Right ventricle myocardium superior (tissue), 1 donor: ENCODE data around the gene TBX1. TPM values are rescaled to one million over a fixed set of nuclear protein-coding genes. Genes with fewer than 3 reads are reported as not detected.

ENCODE experiments used
- ATAC-seq: fragments of 200-7000 bp; cut with Tn5 transposase; one replicate; pipeline ENCODE4 v1.9.1; 2020; ENCODE audit warnings: mild to moderate bottlenecking; ENCODE audit not compliant: poor library complexity
- DNase-seq: peaks from one replicate; pipeline ENCODE4 v3.0.0-alpha.2; 2020
- intact Hi-C: fragments of 100-400 bp; cut with DNase I; formaldehyde crosslinking; loops from one replicate; pipeline ENCODE4 v1.11.2; 2022
- long read RNA-seq: library from polyadenylated mRNA; unstranded; transcript quantifications from one replicate; pipeline ENCODE4 v2.0.0, GENCODE V29; 2021
- total RNA-seq: library from RNA; stranded (reverse); fragmentation: NEBNext Ultra II Directional; extraction: Animal tissue kit (Norgen Biotek cat#: 25700); gene quantifications from one replicate; pipeline ENCODE4 v1.2.1, GENCODE V29; 2021
- donor health status: DM: no; HTN: yes; CAD: no; lungs with severe emphysema.

TBX1 gene
- 3.2 TPM for total RNA-seq
- long read RNA-seq, partial matches to known transcripts = 2 of 6 reads
- long read RNA-seq, other reads (novel, unspliced or antisense) = 2 of 6 reads

DNA sequence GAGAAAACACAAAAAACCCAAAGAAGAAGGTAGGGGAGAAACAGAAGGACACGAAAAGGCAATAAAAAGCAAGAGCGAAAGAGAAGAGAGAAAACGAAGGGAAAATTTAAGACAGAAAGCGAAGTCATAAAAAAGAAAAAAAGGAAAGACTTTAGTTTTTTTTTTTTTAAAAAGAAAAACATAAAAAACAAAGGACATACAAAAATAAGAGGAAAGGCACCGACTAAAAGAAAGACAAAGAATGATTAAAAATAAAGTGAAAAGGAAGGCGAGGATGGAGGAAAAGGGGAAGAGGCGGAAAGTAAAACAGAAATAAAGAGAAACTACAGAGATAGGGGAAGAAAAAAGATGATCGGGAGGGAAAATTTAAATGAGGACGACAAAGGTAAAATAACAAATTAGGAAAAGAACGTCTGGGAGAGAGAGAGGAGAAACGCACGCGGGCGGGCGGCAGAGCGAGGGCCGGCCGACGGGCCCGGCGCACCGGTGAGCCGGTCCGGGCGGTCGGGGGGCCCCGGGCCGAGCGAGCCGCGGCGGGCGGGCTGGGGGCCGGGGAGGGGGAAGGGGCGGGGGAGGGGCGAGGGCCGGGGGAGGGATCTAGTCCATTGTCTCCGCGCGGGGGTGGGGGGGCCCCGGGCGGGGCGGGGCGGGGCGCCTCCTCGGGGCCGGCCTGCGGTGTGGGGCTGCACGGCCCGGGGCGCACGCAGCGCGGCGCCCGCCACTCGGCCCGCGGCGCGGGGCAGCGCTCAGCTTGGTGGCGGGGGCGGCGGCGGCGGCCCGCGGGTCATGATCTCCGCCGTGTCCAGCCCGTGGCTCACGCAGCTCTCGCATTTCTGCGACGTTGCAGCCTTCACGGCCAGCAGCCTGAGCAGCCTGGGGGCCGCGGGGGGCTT lies at the start of gene TBX1:
TSS of gene TBX1 (plus strand) at position 721 of the 893 bp plus-strand sequence. CDS start at position 787, 66 bp downstream.
- intact Hi-C loops = no loop called here
- DNase-seq = no peak
- ATAC-seq = no peak

DNA sequence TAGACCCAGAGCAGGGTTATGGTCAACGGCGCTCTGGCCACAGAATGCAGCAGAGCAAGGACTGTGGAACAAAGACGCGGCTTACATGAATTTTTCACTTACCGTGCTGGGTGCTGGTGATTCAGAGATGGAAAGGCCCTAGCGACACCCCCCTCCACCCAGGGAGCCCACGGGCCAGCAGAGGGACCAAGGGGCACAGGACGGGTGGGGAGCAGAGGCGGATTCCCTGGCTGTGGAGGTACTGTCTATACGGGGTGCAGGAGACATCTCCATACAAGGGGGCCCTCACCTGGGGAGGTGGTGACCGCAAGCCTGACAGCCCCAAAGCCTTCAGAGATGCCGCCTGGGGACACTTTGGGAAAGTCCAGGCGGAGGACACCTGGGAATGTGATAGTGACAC lies 47.3 kb upstream of the TBX1 start:
- intact Hi-C loops = no loop called here
- peak; percentile 20 for DNase-seq
- no peak for ATAC-seq

DNA sequence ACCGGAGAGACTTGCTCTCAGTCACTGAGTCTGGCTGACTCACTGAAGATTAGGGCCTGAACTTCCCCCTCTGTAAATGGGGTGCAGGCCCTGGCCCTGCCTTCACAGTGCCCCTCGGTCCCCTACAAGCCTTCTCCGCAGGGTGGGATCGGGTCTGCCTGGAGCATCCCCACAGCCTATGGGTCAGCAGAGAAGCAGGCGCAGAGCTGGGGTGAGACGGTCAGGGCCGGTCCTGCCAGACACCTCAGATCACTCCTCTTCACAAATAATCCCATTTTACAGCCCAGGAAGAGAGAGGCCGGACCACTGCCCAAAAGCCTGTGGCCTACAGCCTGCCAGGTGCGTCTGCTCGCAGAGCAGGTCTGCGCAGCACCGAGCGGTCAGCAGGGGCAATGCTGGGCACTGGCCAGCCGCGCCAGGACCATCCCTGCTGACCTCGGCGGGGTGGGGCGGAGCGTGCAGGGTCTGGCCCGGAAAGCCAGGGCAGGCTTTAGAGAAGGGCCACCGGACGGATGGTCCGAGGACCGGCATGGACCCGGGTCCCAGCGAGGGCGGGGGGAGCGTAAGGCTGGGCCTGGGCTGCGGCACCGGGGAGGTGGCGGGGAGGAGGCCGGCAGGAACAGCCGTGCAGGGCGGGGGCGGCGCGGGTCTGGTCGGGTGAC lies 46.8 kb upstream of the TBX1 start:
- ATAC-seq (no peak), DNase-seq (peak; percentile 55)
- intact Hi-C loops = no loop called here

DNA sequence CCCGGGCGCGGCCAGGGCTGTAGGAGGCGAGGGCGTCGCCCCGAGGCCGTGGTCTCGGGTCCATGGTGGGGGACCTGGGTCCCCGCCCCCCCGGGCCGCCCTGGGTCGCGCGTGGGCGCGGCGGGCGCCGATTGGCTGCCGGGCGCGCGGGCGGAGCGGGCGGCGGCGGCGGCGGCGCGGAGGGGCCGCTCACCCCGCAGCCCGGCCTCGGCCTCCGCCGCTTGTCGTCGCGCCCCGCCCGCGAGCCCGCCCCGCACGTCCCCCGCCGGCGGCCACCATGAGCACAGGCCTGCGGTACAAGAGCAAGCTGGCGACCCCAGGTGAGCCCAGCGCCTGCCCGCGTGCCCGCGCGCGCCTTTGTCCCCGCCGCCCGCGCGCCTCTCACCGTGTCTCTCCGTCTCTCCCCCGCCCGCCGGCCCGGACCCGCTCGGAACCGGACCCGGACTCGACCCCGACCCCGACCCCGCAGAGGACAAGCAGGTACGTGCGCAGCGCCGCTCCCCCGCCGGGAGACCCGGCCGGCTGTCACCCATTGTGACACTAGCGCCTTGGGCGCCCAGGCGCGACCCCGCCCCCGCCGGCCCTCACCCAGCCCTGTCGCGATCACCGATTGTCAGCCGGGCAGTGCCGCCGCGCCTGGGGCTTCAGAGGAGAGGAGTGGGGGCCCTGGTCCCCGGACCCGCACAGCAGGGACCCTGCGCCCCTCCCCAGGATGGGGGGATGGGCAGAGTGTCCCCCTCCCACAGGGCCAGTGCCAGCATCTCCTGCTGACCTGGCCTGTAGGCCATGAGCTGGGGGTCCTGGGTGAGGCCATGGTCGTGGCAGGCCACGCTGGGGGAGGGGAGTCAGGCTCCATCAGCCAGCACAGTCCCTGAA lies 46.0 kb upstream of the TBX1 start, which contains the start of gene SEPTIN5:
TSS of gene SEPTIN5 (plus strand) at position 192 of the 876 bp plus-strand sequence. CDS start at position 278, 86 bp downstream.
- intact Hi-C loops = no loop called here
- ATAC-seq (peak; percentile 5), DNase-seq (peak; percentile 50)

DNA sequence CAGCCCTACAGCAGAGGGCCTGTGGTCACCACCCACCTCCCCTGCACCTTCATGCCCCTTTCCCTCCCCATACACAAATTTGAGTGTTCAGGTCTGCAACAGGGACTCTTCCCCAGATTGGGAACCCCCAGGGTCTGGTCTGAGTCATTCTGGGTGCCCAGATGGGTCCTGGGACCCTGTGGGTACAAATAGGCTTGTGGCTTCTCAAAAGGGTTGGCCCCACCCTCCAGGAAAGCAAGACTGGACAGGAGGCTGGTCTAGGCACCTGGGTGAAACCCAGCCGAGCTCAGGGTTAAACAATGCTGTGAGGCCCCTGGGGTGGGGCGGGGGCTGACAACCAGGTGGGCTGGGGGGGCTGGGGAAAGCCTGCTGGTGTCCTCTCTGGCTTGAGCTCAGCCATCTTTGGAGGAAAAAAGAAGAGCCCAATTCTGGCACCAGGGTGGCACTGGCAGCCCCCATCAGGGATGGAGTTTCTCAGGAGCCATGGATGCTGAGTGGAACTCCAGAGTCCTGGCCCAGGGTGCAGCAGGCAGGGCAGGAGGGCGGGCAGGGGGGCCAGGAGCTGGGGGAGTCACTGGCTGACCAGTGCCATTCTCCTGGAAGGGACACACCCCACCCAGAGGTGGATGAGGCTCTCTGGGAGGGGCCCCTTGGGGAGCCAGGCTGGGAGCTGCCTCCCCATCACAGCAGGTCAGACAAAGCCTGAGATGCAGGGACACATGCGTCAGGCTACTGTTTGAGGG lies 45.2 kb upstream of the TBX1 start:
- intact Hi-C loops = no loop called here
- ATAC-seq (no peak), DNase-seq (peak; percentile 34)

DNA sequence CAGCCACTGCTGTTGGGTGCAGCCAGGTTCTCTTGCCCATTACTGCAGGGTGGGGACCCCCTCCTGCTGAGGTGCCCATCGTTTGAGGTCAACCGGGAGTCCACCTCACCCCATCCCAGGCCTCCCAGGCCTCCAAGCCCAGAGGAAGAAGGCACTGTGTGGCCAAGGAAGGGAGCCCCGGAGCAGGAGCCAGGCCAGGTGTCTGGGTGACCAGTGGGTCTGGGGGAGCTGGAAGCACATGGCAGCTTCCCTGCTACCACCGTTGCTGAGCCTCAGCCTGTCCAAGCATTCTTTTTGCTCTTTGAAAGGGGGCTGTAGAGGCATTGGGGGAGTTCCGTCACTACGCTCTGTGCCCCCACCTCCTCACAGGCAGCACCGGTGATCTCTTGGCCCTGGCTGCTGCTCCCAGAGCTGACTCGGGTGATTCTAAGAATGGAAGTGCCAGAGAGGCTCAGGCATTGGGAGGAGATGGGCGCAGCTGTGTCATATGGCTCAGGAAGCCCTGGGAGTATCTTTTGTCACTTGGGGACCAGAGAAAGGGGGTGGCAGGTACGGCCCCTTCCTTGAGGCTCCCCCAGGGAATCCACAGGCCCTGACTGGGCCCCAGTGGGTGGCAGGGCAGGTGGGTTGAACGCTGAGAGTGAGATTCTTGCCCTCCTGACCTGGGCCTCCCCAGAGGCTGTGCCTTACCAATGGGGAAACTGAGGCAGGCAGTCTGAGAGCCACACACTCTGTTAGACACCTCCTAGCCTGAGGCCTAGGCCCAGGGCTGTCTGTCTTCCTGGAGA lies 44.3 kb upstream of the TBX1 start:
- no peak for ATAC-seq

DNA sequence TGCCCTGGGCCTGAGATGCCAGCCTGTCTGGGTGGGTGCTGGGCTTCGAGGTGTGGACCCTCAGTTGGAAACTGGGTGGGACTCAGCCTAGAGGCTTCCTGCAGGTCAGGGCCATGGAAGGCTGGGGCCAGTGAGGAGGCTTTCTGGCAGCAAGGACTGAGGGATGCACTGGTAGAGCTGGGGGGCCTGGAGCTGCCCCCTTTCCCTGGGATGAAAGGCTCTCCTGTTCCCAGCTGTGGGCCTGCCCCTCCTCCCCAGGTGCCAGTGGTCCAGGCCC lies 43.8 kb upstream of the TBX1 start:
- intact Hi-C loops = loop anchor here (2.0 kb wide), 1 partner anchor 38 kb away; no protein-coding TSS in a partner anchor
- ATAC-seq = no peak
- DNase-seq = peak; percentile 27

More for the DNA sequence above, 44.3 kb upstream of the TBX1 start:
- intact Hi-C loops = loop anchor here (2.0 kb wide), 1 partner anchor 37 kb away; no protein-coding TSS in a partner anchor
- DNase-seq = peak; percentile 40

DNA sequence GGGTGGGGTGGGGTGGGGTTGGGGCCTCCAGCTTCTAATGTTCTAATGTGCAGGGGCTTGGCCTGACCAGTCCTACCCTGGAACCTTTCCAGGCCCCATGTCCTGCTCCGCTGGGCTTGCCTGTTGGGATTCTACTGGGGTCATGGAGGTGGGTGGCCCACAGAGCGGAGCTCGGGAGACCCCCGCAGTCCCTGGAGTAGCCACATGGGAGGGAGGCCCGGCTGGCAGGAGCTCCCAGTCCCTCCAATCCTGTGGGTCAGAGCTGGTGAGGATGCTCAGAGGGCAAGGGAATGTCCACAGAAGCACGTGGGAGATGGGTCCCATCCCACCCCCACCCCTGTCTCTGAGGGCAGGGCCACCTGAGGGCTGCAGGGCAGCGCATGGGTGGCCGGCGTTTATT lies 43.4 kb upstream of the TBX1 start:
- peak; percentile 42 for DNase-seq
- ATAC-seq = no peak
- intact Hi-C loops = loop anchor here (2.0 kb wide), 1 partner anchor 38 kb away; no protein-coding TSS in a partner anchor

DNA sequence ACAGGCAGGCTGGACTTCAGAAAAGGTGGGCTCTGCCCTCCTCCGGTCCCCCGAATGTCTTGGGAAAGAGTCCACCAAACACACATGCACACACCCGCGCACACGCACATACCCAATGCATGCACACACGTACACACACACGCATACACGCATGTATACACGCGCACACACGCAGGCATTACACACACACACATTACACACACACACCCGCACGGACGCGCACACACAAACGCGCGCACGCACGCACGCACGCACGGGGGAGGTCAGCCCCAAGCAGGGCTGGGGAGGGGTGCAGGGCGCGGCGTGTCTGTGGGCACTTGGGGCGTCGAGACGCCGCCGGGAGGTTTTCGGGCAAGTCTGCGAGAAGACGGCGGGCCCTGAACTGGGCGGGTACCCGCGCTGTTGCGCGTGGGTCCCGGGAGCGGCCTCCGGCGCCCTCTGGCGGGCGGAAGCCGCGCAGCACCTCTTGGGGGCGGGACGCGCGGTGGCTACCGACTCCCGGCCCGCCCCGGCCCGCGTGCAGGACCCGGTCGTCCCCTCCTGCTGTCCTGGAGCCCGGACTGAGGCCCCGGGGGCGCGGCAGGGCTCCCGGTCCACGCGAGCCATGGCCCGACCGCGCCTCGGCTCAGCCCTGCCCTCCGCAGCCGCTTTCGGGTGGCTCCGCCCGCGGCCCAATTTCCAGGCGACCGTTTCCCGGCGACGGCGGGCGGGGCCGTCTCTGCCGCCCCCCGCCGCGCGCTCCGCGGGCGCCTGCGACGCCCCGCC lies 42.7 kb upstream of the TBX1 start:
- intact Hi-C loops = loop anchor here (2.0 kb wide), 1 partner anchor 39 kb away; no protein-coding TSS in a partner anchor
- peak; percentile 81 for ATAC-seq
- DNase-seq = peak; percentile 90

DNA sequence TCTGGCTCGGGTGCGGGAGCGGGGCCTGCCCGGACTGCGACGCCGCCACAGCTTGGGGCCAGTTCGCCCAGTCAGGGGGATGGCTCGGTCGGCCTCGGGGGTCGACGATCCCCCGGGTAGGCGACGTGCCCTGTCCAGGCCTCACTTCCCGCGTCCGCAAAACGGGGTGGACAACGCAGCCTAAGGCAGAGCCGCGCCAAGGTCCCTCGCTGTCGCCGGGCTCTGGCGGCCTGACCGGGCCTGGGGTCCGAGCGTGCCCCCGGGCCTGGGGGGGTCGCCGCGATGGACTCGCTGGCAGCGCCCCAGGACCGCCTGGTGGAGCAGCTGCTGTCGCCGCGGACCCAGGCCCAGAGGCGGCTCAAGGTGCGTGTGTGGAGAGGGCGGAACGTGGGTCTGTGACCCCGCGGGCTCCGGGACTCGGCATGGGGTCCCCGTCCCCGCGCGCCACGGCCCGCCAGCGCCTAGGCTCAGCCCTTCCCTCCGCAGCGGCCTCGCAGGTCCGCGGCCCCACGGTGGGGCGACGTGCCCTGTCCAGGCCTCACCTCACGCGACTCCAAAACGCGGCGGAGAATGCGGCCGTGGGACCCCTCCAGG lies 42.0 kb upstream of the TBX1 start:
- intact Hi-C loops = no loop called here
- DNase-seq (no peak), ATAC-seq (no peak)

DNA sequence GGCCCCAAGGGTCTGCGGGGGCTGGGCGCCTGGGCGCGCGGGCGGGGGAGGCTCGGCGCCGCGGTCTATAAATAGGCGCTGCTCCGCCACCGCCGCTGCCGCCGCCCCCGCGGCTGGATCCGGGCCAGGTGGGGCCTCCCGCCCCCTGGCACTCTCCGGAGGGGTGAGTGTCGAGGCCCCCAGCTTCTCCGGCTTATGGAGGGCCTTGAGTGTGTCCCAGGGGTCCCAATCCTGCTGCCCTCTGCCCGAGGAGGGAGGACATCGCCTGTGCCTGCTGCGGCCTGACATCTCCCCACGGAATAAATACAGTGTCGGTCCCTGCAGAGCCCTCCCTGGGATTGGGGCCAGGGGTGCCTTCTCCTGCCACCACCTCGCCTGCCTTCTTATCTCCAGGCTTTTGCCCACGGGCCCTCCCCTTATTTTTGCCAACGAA lies 41.5 kb upstream of the TBX1 start:
- DNase-seq = peak; percentile 66
- ATAC-seq = peak; percentile 32
- intact Hi-C loops = no loop called here

DNA sequence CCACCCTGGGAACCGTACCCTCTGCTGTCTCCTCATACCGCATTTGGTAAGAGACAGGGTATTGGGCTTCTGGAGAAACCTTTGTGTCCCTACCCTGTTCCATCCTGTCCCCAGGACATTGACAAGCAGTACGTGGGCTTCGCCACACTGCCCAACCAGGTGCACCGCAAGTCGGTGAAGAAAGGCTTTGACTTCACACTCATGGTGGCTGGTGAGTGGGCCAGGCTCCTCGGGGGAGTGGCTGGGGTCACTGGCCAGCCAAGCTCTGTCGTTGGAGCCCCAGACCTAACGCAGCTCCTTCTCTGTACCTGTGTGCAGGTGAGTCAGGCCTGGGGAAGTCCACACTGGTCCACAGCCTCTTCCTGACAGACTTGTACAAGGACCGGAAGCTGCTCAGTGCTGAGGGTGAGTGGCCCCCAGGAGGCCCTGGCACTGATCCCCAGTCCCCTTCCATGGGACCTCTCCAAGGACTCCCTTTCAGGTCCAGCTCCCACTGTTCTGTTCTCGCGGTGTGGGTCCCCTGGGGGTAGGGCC lies 41.0 kb upstream of the TBX1 start:
- intact Hi-C loops = no loop called here
- ATAC-seq (no peak), DNase-seq (no peak)

DNA sequence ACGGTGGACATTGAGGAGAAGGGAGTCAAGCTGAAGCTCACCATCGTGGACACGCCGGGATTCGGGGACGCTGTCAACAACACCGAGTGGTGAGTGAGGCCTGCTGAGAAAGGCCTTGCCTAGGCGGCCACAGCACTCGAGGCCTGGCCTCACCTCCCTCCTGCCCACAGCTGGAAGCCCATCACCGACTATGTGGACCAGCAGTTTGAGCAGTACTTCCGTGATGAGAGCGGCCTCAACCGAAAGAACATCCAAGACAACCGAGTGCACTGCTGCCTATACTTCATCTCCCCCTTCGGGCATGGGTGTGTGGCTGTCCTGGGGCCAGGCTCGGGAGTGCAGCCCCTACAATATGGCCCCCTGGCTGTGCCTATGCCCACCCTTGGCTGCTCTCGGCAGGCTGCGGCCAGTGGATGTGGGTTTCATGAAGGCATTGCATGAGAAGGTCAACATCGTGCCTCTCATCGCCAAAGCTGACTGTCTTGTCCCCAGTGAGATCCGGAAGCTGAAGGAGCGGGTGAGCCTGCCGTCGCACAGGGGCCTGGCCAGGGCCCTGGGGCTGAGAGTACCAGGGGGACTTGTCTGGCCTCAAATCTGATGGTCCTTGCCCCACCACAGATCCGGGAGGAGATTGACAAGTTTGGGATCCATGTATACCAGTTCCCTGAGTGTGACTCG lies 40.3 kb upstream of the TBX1 start:
- DNase-seq (no peak), ATAC-seq (no peak)
- intact Hi-C loops = no loop called here

DNA sequence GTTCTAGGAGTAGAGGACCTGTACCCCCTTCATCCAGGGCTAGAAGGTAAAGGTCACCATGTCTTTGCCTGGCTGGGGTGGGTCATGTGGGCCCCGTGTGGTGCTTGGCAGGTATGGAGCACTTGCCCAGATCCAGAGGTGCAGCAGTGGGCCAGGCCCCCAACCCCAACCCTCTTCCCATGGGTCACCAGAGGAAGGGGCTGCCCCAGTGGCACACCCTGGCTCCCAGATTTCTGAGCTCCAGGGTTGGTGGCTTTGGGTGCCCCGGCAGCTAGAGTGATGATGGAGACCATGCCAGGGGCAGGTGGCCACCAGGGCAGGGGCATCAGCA lies 39.6 kb upstream of the TBX1 start:
- no peak for DNase-seq
- ATAC-seq = no peak
- intact Hi-C loops = no loop called here

DNA sequence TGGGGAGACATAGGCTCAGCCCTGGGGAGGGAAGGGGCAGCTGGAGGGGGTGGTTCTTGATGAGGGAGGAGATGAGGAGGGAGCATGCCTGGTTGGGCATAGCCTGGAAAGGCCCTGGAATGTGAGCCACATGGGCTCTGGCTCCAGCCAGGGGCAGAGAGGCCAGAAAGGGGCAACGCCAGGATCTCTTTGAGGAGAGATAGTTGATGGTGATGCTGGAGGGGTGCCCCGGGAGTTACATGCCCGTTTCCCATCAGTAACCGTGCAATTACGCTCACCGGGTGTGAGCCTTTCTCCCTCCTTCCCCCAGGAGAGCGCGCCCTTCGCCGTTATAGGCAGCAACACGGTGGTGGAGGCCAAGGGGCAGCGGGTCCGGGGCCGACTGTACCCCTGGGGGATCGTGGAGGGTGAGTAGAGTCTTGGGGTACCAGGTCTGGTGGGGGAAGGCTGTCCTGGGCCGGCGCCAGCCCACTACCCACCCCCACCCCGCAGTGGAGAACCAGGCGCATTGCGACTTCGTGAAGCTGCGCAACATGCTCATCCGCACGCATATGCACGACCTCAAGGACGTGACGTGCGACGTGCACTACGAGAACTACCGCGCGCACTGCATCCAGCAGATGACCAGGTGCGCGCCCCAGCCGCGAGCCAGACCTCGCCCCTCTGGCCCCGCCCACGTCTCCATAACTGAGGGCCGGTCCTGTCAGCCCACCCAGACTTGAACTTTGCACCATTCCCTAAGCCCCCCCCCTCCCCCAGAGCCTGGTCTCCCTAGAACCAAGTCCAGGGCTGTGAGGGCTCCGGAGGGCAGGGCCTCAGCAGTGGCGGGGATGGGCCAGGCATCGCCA lies 39.0 kb upstream of the TBX1 start:
- ATAC-seq = no peak
- no peak for DNase-seq
- intact Hi-C loops = no loop called here
